Lung (tissue), 12 donors: Measurements from ENCODE around the gene SYT8. TPM values are rescaled to one million over a fixed set of nuclear protein-coding genes. Genes with fewer than 3 reads are reported as not detected.

Experiments used
- ATAC-seq: fragments of 200-7000 bp; cut with Tn5 transposase; one replicate; pipeline ENCODE4 v1.9.1; 2020; ENCODE audit warnings: moderate number of reproducible peaks; ENCODE audit not compliant: insufficient read depth, low FRiP score
- DNase-seq, 3 donors: peaks; one replicate each; pipeline ENCODE4 v3.0.0-alpha.2; 2013 to 2017
- H3K27ac ChIP-seq, 2 donors: one replicate each; pipeline ENCODE4 v1.5.1; 2013; ENCODE audit warnings: mild to moderate bottlenecking in 2 of 2, moderate library complexity in 2 of 2, control low read depth in 1 of 2, inconsistent platforms in 1 of 2, low read depth in 1 of 2, low read length in 1 of 2
- H3K27me3 ChIP-seq, 3 donors: one replicate each; pipeline ENCODE4 v1.5.1; 2013; ENCODE audit warnings: low read length in 2 of 3; ENCODE audit not compliant: control insufficient read depth in 3 of 3, insufficient read depth in 3 of 3
- H3K36me3 ChIP-seq, 4 donors: one replicate each; pipeline ENCODE4 v1.5.1; 2013; ENCODE audit warnings: low read length in 4 of 4, mild to moderate bottlenecking in 1 of 4, moderate library complexity in 1 of 4; ENCODE audit not compliant: control insufficient read depth in 4 of 4, insufficient read depth in 4 of 4
- H3K4me1 ChIP-seq, 5 donors: one replicate each; pipeline ENCODE4 v1.5.1; 2013; ENCODE audit warnings: low read length in 5 of 5, mild to moderate bottlenecking in 2 of 5, moderate library complexity in 1 of 5; ENCODE audit not compliant: control insufficient read depth in 5 of 5, insufficient read depth in 5 of 5
- H3K4me3 ChIP-seq: one replicate; pipeline ENCODE4 v1.5.1; 2013; ENCODE audit warnings: mild to moderate bottlenecking, control low read depth, moderate library complexity
- H3K9ac ChIP-seq, 2 donors: one replicate each; pipeline ENCODE4 v1.5.1; 2013; ENCODE audit warnings: low read length in 2 of 2, control low read depth in 1 of 2; ENCODE audit not compliant: insufficient read depth in 1 of 2
- H3K9me3 ChIP-seq, 4 donors: one replicate each; pipeline ENCODE4 v1.5.1; 2013; ENCODE audit warnings: low read length in 3 of 4, mild to moderate bottlenecking in 1 of 4, moderate library complexity in 1 of 4; ENCODE audit not compliant: control insufficient read depth in 4 of 4, insufficient read depth in 3 of 4
- CTCF ChIP-seq: IDR thresholded peaks from 2 replicates; pipeline ENCODE4 v1.5.1; 2012; ENCODE audit warnings: mild to moderate bottlenecking; ENCODE audit errors: control extremely low read depth, extremely low read depth
- WGBS, 2 donors: extraction: QIAGEN DNeasy Blood & Tissue Kit; methylation state at CpG; one replicate each; pipeline ENCODE4 v1.1.7; 2013; 5-methylcytosine and 5-hydroxymethylcytosine counted together
- polyA plus RNA-seq, 2 donors: library from polyadenylated mRNA; stranded (reverse); fragments of 200-250 nt; gene quantifications; one replicate each; pipeline ENCODE4 v1.2.1, GENCODE V29; 2013
- total RNA-seq, 2 donors: library from RNA; depleted of rRNA in 1 of 2; stranded (reverse); fragments of >200 nt in 1 of 2; gene quantifications; one replicate each; pipeline ENCODE4 v1.2.1, GENCODE V29; 2014 to 2021
- donor health status: control.
- donor health status: control.
- donor health status: Bipolar disorder and iron deficiency.
- donor health status: healthy.
- donor health status: DM: yes; HTN: yes; CAD: no.

The SYT8 gene
- total and polyA plus RNA-seq, 4 donors, result 2.7 to 40.6 (median 16.9) TPM

- Histone ChIP-seq H3K9me3 (no peaks in the 10 kb centered on the region), H3K4me1 (no peaks in the 10 kb centered on the region), H3K9ac (no peak overlapping the region), H3K27me3 (peaks cover 0 to 6% (median 0%) of the 10 kb centered on the region in 3 donors), H3K27ac (no peak overlapping the region), H3K4me3 (no peak overlapping the region), H3K36me3 (peaks cover 0 to 1% (median 0%) of the 10 kb centered on the region in 4 donors)
- ATAC-seq (no peak), DNase-seq (no peak)
- no peak for TF ChIP-seq CTCF
- WGBS, 2 donors, result 93 to 96% methylated on average over 9 to 11 of the region's 11 CpGs
Observed at GRCh38 chr11:1855886-1856265, 21.1 kb downstream of the SYT8 start.

- ATAC-seq, result no peak
- DNase-seq, result no peak
- WGBS, 2 donors, result 92% methylated on average over 13 of the region's 13 CpGs
- Histone ChIP-seq H3K4me3 (no peak overlapping the region), H3K9me3 (no peaks in the 10 kb centered on the region), H3K27ac (no peak overlapping the region), H3K9ac (no peak overlapping the region), H3K36me3 (peaks cover 0 to 1% (median 0%) of the 10 kb centered on the region in 4 donors), H3K27me3 (peaks cover 0 to 6% (median 0%) of the 10 kb centered on the region in 3 donors), H3K4me1 (no peaks in the 10 kb centered on the region)
- TF ChIP-seq CTCF, result no peak
Observed at GRCh38 chr11:1856306-1857005, 21.7 kb downstream of the SYT8 start.

- H3K27ac ChIP-seq, result no peak overlapping the region
- 84% methylated on average over 11 of the region's 11 CpGs for WGBS, 2 donors
- H3K4me1 ChIP-seq, result no peaks in the 10 kb centered on the region
- H3K9ac ChIP-seq, result no peak overlapping the region
- TF ChIP-seq CTCF, result no peak
- H3K9me3 ChIP-seq, result no peaks in the 10 kb centered on the region
- peaks cover 0 to 6% (median 0%) of the 10 kb centered on the region in 3 donors for H3K27me3 ChIP-seq
- H3K36me3 ChIP-seq, result peaks cover 0 to 1% (median 0%) of the 10 kb centered on the region in 4 donors
- ATAC-seq (no peak), DNase-seq (no peak)
- no peak overlapping the region for H3K4me3 ChIP-seq
Observed at GRCh38 chr11:1857064-1857463, 22.3 kb downstream of the SYT8 start.
